ENCODE measurements around the gene RNU7-1.

The RNU7-1 gene

GRCh38 chr12:6936636-6937480, 6.8 kb upstream of the RNU7-1 start:
- no peak for DNase-seq (ENCODE audit: low read depth in 2 of 2, low spot score in 1 of 2)

- DNase-seq (ENCODE audit: low read depth in 2 of 2, low spot score in 1 of 2) = peak in 1 of 2 donors; percentile 89
Measured at GRCh38 chr12:6937481-6938352, 5.9 kb upstream of the RNU7-1 start.

- DNase-seq (ENCODE audit: low read depth in 2 of 2, low spot score in 1 of 2) = no peak
Measured at GRCh38 chr12:6938353-6939190, 5.0 kb upstream of the RNU7-1 start.

- DNase-seq (ENCODE audit: low read depth in 2 of 2, low spot score in 1 of 2) = no peak
Measured at GRCh38 chr12:6939191-6939540, 4.5 kb upstream of the RNU7-1 start.

GRCh38 chr12:6941267-6941666, 2.3 kb upstream of the RNU7-1 start:
- DNase-seq (ENCODE audit: low read depth in 2 of 2, low spot score in 1 of 2) = no peak

GRCh38 chr12:6941782-6942181, 1.8 kb upstream of the RNU7-1 start:
- no peak for DNase-seq (ENCODE audit: low read depth in 2 of 2, low spot score in 1 of 2)

GRCh38 chr12:6942331-6942665, 1.3 kb upstream of the RNU7-1 start:
- DNase-seq (ENCODE audit: low read depth in 2 of 2, low spot score in 1 of 2) = no peak

- peak in 1 of 2 donors; percentile 61 for DNase-seq (ENCODE audit: low read depth in 2 of 2, low spot score in 1 of 2)
Measured at GRCh38 chr12:6943389-6943721, 261 bp upstream of the RNU7-1 start.

GRCh38 chr12:6944381-6945186, 968 bp downstream of the RNU7-1 start:
- DNase-seq (ENCODE audit: low read depth in 2 of 2, low spot score in 1 of 2) = peak in 1 of 2 donors; percentile 74

- DNase-seq (ENCODE audit: low read depth in 2 of 2, low spot score in 1 of 2) = no peak
Measured at GRCh38 chr12:6945613-6946012, 2.0 kb downstream of the RNU7-1 start.

- no peak for DNase-seq (ENCODE audit: low read depth in 2 of 2, low spot score in 1 of 2)
Measured at GRCh38 chr12:6946033-6946919, 2.7 kb downstream of the RNU7-1 start.

GRCh38 chr12:6946920-6947374, 3.3 kb downstream of the RNU7-1 start:
- no peak for DNase-seq (ENCODE audit: low read depth in 2 of 2, low spot score in 1 of 2)

GRCh38 chr12:6947615-6948014, 4.0 kb downstream of the RNU7-1 start:
- DNase-seq (ENCODE audit: low read depth in 2 of 2, low spot score in 1 of 2) = no peak

GRCh38 chr12:6948873-6949594, 5.4 kb downstream of the RNU7-1 start:
- no peak for DNase-seq (ENCODE audit: low read depth in 2 of 2, low spot score in 1 of 2)

GRCh38 chr12:6950401-6950801, 6.8 kb downstream of the RNU7-1 start:
- DNase-seq (ENCODE audit: low read depth in 2 of 2, low spot score in 1 of 2) = no peak

- DNase-seq (ENCODE audit: low read depth in 2 of 2, low spot score in 1 of 2) = no peak
Measured at GRCh38 chr12:6950811-6951540, 7.4 kb downstream of the RNU7-1 start, which contains the start of gene PTPN6. Gene PTPN6 (plus strand): TSS chr12:6951356. CDS start chr12:6951513, 157 bp downstream.

- DNase-seq (ENCODE audit: low read depth in 2 of 2, low spot score in 1 of 2) = no peak
Measured at GRCh38 chr12:6951551-6952120, 8.0 kb downstream of the RNU7-1 start.

Data from stimulated activated CD8-positive, alpha-beta memory T cell treated with anti-CD3 and anti-CD28 coated beads, Interleukin-4, amount 100 ng/mL, for 1 hour (primary cell).